ENCODE measurements around the gene DHX38.

DHX38 gene

GRCh38 chr16:72101195-72101594, 7.5 kb downstream of the DHX38 start:
- Mint-ChIP-seq H3K27me3 (ENCODE audit: low read depth) (no peaks in the 10 kb centered on the region), H3K36me3 (ENCODE audit: low read depth) (peaks cover 69% of the 10 kb centered on the region), H3K4me1 (ENCODE audit: low read depth) (peaks cover 3% of the 10 kb centered on the region), H3K27ac (no peak overlapping the region), H3K9me3 (no peaks in the 10 kb centered on the region), H3K4me3 (no peak overlapping the region)
- no peak for DNase-seq (ENCODE audit: low spot score)

GRCh38 chr16:72104905-72105304, 11.3 kb downstream of the DHX38 start:
- no peaks in the 10 kb centered on the region for H3K27me3 Mint-ChIP-seq (ENCODE audit: low read depth)
- no peak overlapping the region for H3K4me3 Mint-ChIP-seq
- no peaks in the 10 kb centered on the region for H3K9me3 Mint-ChIP-seq

GRCh38 chr16:72105978-72106377, 12.3 kb downstream of the DHX38 start:
- H3K4me1 Mint-ChIP-seq (ENCODE audit: low read depth) = no peaks in the 10 kb centered on the region
- H3K4me3 Mint-ChIP-seq = no peak overlapping the region
- peaks cover 71% of the 10 kb centered on the region for H3K36me3 Mint-ChIP-seq (ENCODE audit: low read depth)
- H3K27ac Mint-ChIP-seq = no peak overlapping the region
- H3K27me3 Mint-ChIP-seq (ENCODE audit: low read depth) = no peaks in the 10 kb centered on the region
- no peak for DNase-seq (ENCODE audit: low spot score)
- no peaks in the 10 kb centered on the region for H3K9me3 Mint-ChIP-seq

More at GRCh38 chr16:72104905-72105304, 11.3 kb downstream of the DHX38 start:
- no peaks in the 10 kb centered on the region for H3K4me1 Mint-ChIP-seq (ENCODE audit: low read depth)
- H3K36me3 Mint-ChIP-seq (ENCODE audit: low read depth) = peaks cover 69% of the 10 kb centered on the region
- no peak overlapping the region for H3K27ac Mint-ChIP-seq
- no peak for DNase-seq (ENCODE audit: low spot score)

DNA sequence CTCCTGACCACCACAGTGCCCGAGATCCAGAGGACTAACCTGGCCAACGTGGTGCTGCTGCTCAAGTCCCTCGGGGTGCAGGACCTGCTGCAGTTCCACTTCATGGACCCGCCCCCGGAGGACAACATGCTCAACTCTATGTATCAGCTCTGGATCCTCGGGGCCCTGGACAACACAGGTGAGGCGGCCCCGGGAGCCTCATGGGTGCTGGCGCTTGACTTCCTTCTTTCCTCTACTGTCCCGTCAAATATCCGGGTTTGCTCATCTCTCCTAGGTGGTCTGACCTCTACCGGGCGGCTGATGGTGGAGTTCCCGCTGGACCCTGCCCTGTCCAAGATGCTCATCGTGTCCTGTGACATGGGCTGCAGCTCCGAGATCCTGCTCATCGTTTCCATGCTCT, 13.7 kb downstream of the DHX38 start:
- no peaks in the 10 kb centered on the region for H3K9me3 Mint-ChIP-seq
- H3K36me3 Mint-ChIP-seq (ENCODE audit: low read depth) = peaks cover 71% of the 10 kb centered on the region
- no peak overlapping the region for H3K4me3 Mint-ChIP-seq
- no peak for DNase-seq (ENCODE audit: low spot score)
- no peaks in the 10 kb centered on the region for H3K27me3 Mint-ChIP-seq (ENCODE audit: low read depth)
- H3K27ac Mint-ChIP-seq = no peak overlapping the region
- no peaks in the 10 kb centered on the region for H3K4me1 Mint-ChIP-seq (ENCODE audit: low read depth)

- Mint-ChIP-seq H3K27ac (no peak overlapping the region), H3K4me3 (no peak overlapping the region), H3K27me3 (ENCODE audit: low read depth) (no peaks in the 10 kb centered on the region), H3K9me3 (no peaks in the 10 kb centered on the region), H3K4me1 (ENCODE audit: low read depth) (no peaks in the 10 kb centered on the region), H3K36me3 (ENCODE audit: low read depth) (peaks cover 63% of the 10 kb centered on the region)
- DNase-seq (ENCODE audit: low spot score) = no peak
Measured at GRCh38 chr16:72108353-72109102, 14.9 kb downstream of the DHX38 start.

GRCh38 chr16:72109300-72109699, 15.7 kb downstream of the DHX38 start:
- Mint-ChIP-seq H3K36me3 (ENCODE audit: low read depth) (peaks cover 58% of the 10 kb centered on the region), H3K9me3 (no peaks in the 10 kb centered on the region), H3K4me3 (no peak overlapping the region), H3K27me3 (ENCODE audit: low read depth) (no peaks in the 10 kb centered on the region), H3K27ac (no peak overlapping the region), H3K4me1 (ENCODE audit: low read depth) (no peaks in the 10 kb centered on the region)
- DNase-seq (ENCODE audit: low spot score) = no peak

DNA sequence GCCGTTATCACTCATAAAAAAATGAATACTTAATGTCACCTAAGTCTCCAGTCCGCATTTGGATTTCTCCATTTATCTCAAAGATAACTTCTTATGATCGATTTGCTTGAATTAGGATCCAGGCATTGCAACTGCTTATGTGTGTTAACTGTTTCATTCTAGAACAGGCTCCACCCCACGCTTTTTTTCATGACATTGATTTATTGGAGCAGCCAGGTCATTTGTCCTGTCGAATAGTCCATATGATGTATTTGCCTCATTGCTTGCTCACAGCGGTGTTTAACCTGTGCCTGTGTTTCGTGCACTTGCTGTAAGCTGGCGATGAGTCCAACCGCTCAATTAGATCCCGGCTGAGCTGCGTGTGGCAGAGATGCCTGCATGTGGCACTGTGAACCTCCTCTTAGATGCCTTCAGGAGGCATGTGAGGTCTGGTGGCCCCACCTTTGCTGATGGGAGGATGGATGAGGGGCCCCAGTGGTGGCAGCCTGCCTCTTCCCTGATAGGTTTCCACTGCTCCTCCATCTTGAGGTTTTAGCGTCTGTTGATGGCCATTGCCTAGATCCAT, 16.4 kb downstream of the DHX38 start:
- Mint-ChIP-seq H3K27me3 (ENCODE audit: low read depth) (no peaks in the 10 kb centered on the region), H3K9me3 (no peaks in the 10 kb centered on the region), H3K4me1 (ENCODE audit: low read depth) (no peaks in the 10 kb centered on the region), H3K27ac (no peak overlapping the region), H3K36me3 (ENCODE audit: low read depth) (peaks cover 52% of the 10 kb centered on the region), H3K4me3 (no peak overlapping the region)
- no peak for DNase-seq (ENCODE audit: low spot score)

GRCh38 chr16:72110662-72111615, 17.3 kb downstream of the DHX38 start:
- Mint-ChIP-seq H3K27me3 (ENCODE audit: low read depth) (no peaks in the 10 kb centered on the region), H3K27ac (no peak overlapping the region), H3K9me3 (no peaks in the 10 kb centered on the region), H3K4me3 (no peak overlapping the region), H3K4me1 (ENCODE audit: low read depth) (no peaks in the 10 kb centered on the region), H3K36me3 (ENCODE audit: low read depth) (peaks cover 43% of the 10 kb centered on the region)
- no peak for DNase-seq (ENCODE audit: low spot score)

DNA sequence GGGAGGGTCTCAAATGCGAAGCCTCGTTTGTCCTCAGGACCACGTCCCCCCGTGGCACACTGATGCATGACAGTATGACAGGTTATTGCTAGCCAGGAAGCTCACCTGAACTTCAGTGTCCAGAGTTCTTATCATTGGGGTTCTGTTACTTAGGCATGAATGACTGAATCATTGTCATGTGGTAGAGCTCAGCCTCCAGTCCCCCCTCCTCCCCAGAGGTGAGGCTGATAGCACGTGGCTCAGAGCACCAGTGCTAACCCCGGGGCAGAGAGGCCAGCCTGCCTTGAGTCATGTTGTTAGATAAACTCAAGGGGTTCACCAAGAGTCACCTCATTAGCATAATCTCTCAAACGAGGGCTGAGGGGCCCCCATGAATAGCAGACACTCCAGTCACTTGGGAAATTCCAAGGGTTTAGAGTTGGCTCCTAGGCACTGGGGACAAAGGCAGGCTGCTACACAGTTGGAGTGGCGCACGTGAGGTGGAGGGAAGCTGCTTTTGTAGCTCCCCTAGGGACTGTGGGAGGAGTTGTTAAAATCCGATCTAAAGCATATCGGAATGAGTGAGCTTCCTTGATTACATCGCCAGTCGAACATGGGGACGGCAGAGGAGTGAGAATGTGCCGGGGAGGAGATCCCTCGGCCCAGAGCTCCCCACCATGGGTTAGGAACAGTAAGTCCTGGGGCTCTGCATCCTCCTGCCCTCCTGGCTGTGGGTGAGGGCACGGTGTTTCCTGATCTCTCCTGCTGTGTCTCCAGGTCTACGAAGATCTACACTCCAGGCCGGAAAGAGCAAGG, 18.2 kb downstream of the DHX38 start:
- Mint-ChIP-seq H3K4me3 (no peak overlapping the region), H3K4me1 (ENCODE audit: low read depth) (no peaks in the 10 kb centered on the region), H3K27me3 (ENCODE audit: low read depth) (no peaks in the 10 kb centered on the region), H3K36me3 (ENCODE audit: low read depth) (peaks cover 37% of the 10 kb centered on the region), H3K9me3 (no peaks in the 10 kb centered on the region), H3K27ac (no peak overlapping the region)
- no peak for DNase-seq (ENCODE audit: low spot score)

DNA sequence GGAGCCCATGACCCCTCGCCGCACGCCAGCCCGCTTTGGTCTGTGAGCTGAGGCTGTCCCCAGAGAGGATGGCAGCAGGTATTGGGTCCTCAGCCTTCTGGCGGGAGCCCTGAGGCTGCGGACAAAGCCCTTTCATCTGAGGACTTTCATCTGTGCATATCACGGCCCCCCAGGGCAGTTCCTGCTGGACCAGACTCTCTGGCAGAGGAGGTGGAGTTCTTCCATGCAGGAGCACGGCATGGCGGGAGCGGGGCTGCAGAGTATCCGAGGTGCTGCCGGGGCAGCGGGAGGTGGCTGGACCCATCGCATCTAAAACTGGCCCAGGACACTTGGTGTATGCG, 18.8 kb downstream of the DHX38 start:
- no peak for DNase-seq (ENCODE audit: low spot score)
- Mint-ChIP-seq H3K27me3 (ENCODE audit: low read depth) (no peaks in the 10 kb centered on the region), H3K9me3 (no peaks in the 10 kb centered on the region), H3K36me3 (ENCODE audit: low read depth) (peaks cover 35% of the 10 kb centered on the region), H3K4me3 (no peak overlapping the region), H3K27ac (no peak overlapping the region), H3K4me1 (ENCODE audit: low read depth) (no peaks in the 10 kb centered on the region)

DNA sequence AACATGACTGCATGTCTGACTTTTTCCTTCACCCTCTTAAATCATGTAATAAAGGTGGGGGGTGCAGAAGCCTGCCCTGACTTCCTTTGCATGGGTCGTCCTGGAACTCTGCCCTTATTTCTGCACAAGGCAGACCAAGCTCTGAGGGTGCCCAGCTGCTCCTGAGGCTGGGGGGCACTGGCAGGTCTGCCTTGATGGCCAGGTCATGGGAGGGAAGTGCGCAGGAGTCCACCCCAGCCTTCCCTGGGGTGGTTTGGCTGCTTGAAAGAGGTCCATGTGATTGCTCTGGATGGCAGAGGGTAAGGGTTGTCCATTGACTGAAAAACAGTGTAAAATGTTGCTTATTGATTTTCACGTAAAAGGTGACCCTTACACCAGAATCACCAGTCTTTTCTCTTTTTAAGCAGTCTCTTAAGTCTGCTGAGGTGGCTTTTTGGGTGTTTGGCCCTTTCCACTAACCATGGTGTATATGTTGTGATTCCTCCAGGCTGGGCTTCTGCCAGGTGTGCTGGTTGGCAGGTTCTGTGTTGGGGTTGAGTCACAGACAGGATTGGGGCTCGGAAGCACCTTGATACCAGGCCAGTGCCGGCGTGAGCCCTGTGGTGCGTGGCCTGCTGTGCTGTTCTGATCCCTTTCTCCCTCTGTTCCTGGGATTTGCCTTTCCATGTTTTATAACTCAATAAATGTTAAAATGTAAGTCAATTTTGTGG, 19.4 kb downstream of the DHX38 start:
- Mint-ChIP-seq H3K27me3 (ENCODE audit: low read depth) (no peaks in the 10 kb centered on the region), H3K4me3 (no peak overlapping the region), H3K9me3 (no peaks in the 10 kb centered on the region), H3K36me3 (ENCODE audit: low read depth) (peaks cover 30% of the 10 kb centered on the region), H3K27ac (no peak overlapping the region), H3K4me1 (ENCODE audit: low read depth) (no peaks in the 10 kb centered on the region)
- DNase-seq (ENCODE audit: low spot score) = no peak

DNA sequence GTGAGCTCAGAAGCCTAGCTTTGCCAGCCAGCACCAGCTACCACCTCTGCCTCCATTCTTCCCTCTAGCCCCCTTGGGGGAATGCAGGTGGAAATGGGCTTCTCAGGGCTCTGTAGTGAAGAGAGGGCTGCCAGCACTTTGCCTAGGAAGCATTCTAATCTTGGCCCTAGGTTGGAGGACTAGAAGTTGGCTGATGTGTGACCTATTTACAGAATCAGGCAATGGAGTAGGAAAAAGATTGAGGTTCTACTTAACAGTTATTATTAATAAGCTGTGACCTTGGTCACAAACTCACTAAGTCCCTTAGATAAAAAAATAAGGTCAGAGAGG, 19.9 kb downstream of the DHX38 start:
- no peak for DNase-seq (ENCODE audit: low spot score)
- no peak overlapping the region for H3K27ac Mint-ChIP-seq
- H3K4me3 Mint-ChIP-seq = no peak overlapping the region
- H3K4me1 Mint-ChIP-seq (ENCODE audit: low read depth) = no peaks in the 10 kb centered on the region
- no peaks in the 10 kb centered on the region for H3K9me3 Mint-ChIP-seq
- H3K27me3 Mint-ChIP-seq (ENCODE audit: low read depth) = no peaks in the 10 kb centered on the region
- peaks cover 28% of the 10 kb centered on the region for H3K36me3 Mint-ChIP-seq (ENCODE audit: low read depth)

DNA sequence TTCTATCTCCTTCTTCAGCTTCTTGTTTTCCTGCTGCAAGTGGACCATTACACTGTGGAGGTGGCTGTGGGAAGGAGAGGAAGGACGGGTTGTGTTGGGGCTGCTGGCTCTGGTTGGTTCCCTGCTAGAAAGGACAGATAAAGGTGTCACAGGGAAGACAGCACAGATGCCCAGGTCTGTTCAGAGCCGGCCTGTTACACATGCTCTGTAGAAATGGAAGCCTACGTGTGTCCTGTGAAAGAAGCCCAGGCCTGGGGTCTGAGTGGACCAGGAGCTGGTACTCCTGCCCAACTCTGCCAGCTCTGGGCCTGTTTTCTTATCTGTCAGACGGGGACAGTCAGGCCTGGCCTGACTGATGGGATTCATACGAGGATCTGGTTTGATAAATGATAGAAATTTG, 26.4 kb downstream of the DHX38 start:
- Mint-ChIP-seq H3K27ac (no peak overlapping the region), H3K4me1 (ENCODE audit: low read depth) (no peaks in the 10 kb centered on the region), H3K27me3 (ENCODE audit: low read depth) (no peaks in the 10 kb centered on the region), H3K36me3 (ENCODE audit: low read depth) (no peaks in the 10 kb centered on the region), H3K9me3 (no peaks in the 10 kb centered on the region), H3K4me3 (no peak overlapping the region)
- DNase-seq (ENCODE audit: low spot score) = no peak

Measured in T-helper 2 cell treated with Interferon-gamma antibody and Interleukin-4, amounts not matched to agents 5 μg/mL and 100 μg/mL, for 36 hours (primary cell).